COLO668 (cell line): ENCODE measurements around the gene GALR1.

ENCODE experiments used
- DNase-seq: peaks from one replicate; lab custom pipeline; 2025; ENCODE audit not compliant: unreplicated experiment; lab: John Stamatoyannopoulos, UW

GALR1 gene

DNA sequence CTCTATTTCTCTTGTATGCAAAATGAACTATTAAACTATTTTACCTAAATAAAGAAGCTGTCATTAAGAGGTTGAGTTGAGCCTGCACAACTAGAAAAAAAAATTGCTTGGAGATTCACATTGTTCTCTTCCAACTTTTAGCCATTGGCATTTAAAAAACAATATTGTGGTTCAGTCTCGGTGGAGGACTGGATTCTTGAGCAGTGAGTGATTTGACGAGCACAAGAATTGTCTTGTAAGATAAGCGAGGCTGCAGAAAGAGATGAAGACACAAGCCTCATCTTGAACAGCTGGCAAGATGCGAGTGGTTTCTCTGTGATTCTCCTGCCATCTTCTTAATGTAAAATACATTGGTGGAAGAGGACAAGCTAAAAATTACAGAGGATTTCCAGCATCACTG is 67.0 kb downstream of the GALR1 start:
- no peak for DNase-seq

DNA sequence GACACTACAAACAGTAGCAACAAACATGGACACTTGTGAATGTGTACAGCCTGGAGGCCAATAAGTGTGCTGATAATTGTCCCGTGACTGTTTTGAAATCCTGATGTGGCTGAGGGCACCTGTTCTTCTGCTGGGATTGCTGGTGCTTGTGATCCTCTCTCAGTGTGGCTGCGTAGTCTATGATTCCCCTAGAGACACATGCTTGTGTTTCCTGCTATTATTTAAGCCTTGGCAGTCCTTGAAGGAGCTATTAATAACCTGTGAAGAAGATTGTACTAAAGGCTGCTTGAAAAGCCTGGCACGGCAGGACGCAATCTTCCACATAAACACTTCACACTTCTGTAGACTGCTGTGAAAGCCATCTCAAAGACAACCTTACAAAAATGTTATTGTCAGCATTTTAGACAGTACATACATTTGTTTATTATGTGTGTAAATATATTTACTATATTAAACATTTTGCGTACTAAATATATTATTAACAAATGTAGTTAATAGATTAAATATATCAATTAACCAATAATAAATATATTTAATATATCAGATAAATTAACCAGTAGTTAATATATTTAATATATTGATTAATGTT is 71.4 kb downstream of the GALR1 start:
- DNase-seq = no peak

DNA sequence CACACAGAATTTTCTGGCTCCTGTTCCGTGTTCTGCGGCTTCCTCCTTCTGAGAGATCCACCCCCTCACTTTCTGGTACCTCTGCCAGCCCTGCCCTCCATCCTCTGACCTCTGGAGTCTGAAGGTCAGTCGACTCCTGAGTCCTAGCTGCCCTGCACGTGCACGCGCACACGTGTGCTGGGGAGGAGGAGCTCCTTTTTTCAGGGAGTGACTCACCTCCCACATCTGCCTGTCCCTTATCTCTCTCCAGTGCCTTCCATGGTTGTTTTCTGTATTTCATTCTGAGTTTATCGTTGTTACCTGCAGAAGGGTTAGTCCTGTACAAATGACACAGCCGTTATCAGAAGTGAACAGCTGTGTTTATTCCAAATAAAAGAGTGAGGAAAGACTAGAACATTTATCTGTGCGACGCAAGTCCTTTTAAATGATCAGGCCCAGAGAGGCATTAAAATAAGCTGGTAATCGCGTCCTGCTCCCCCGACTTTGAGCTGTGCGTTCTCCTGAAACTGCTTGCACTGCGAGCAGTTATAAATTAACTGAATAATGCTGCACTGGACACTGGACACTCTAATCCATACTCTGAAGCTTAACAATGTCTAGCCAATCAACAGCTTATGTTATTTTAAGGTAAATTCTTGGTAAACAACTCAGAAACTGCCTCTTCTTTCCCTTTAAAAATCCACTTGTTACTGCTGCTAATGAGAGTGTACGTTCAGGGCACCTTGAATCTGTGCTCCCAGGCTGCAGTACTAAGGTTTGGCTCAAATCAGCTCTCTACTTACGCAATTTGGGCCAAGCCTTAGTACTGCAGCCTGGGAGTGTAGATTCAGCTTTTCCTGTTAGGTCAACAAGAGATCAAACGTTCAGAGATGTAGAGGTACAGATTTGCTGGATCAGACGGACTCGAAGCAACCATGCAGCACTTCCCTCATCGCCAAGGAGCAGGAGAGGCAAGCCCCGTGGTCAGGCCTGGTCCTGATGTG is 72.5 kb downstream of the GALR1 start:
- DNase-seq = no peak

DNA sequence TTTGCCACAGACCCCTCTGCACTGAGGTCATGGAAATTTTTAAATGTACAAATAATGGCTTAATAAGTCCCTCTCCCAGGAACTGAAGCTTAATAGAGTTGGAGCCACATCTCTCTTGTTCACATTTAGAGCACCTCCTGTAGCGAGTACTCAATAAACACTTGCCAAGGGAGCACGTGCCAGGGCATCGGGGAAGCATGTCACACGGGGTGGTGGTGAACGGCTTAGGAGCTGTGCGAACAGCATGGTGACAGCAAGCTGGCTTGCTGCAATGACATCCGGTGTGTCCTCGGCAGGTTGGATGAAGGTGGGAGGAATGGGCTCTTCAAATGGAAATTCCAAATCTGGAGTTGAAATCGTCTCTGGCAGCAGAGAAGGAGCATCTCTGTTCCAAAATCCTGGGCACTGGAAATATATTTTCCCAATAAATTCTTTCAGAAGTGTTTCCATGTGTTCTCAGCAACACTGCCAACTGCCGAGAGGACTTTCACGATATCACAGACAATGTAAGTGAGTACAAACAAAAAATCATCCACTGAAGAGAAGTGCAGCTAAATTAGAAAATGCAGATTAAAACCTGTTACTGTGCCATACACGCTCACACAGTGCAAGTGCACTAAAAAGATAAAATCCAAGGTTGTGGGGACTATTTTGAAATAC is 74.1 kb downstream of the GALR1 start:
- no peak for DNase-seq
